Upper lobe of right lung (tissue), 1 donor: ENCODE results near the gene PADI6. TPM values are rescaled to one million over a fixed set of nuclear protein-coding genes. Genes with fewer than 3 reads are reported as not detected.

Source experiments
- ATAC-seq: fragments of 200-7000 bp; cut with Tn5 transposase; one replicate; pipeline ENCODE4 v1.9.1; 2020; ENCODE audit warnings: mild to moderate bottlenecking, moderate library complexity
- DNase-seq: peaks from one replicate; pipeline ENCODE4 v3.0.0-alpha.2; 2020
- H3K27ac ChIP-seq: fragments of 200-600 bp; one replicate; pipeline ENCODE4 v1.8.0; 2022
- H3K27me3 ChIP-seq: fragments of 200-600 bp; one replicate; pipeline ENCODE4 v1.8.0; 2022; ENCODE audit warnings: mild to moderate bottlenecking
- H3K36me3 ChIP-seq: fragments of 200-600 bp; one replicate; pipeline ENCODE4 v1.8.0; 2022
- H3K4me1 ChIP-seq: fragments of 200-600 bp; one replicate; pipeline ENCODE4 v1.8.0; 2022
- H3K4me3 ChIP-seq: fragments of 200-600 bp; one replicate; pipeline ENCODE4 v1.8.0; 2022; ENCODE audit warnings: mild to moderate bottlenecking
- H3K9me3 ChIP-seq: fragments of 200-600 bp; one replicate; pipeline ENCODE4 v1.8.0; 2022
- CTCF ChIP-seq: fragments of 200-600 bp; IDR thresholded peaks from one replicate; pipeline ENCODE4 v1.8.0; 2022; ENCODE audit warnings: antibody characterized with exemption
- intact Hi-C: fragments of 100-400 bp; cut with DNase I; formaldehyde crosslinking; loops from one replicate; pipeline ENCODE4 v1.11.0; 2022
- total RNA-seq: library from RNA; stranded (reverse); fragmentation: NEBNext Ultra II Directional; extraction: Animal tissue kit (Norgen Biotek cat#: 25700); gene quantifications from one replicate; pipeline ENCODE4 v1.2.1, GENCODE V29; 2021
- donor health status: DM: no; HTN: yes; CAD: no; lungs with severe emphysema.

Gene PADI6
- total RNA-seq, 1 donor from 2014 or later, result not detected

- no peaks in the 10 kb centered on the region for H3K9me3 ChIP-seq
- intact Hi-C loops, result no loop called here
Observed at GRCh38 chr1:17400725-17401341, 28.8 kb downstream of the PADI6 start.

GRCh38 chr1:17401841-17402240, 29.8 kb downstream of the PADI6 start:
- DNase-seq (no peak), ATAC-seq (no peak)
- Histone ChIP-seq H3K4me3 (no peak overlapping the region), H3K9me3 (no peaks in the 10 kb centered on the region), H3K27me3 (no peaks in the 10 kb centered on the region), H3K27ac (no peak overlapping the region), H3K36me3 (no peaks in the 10 kb centered on the region), H3K4me1 (no peaks in the 10 kb centered on the region)
- TF ChIP-seq CTCF, result no peak
- intact Hi-C loops, result no loop called here

More at GRCh38 chr1:17400725-17401341, 28.8 kb downstream of the PADI6 start:
- H3K36me3 ChIP-seq, result no peaks in the 10 kb centered on the region
- no peak overlapping the region for H3K27ac ChIP-seq
- no peak overlapping the region for H3K4me3 ChIP-seq
- ATAC-seq (no peak), DNase-seq (no peak)
- no peak for TF ChIP-seq CTCF
- H3K4me1 ChIP-seq, result no peaks in the 10 kb centered on the region
- no peaks in the 10 kb centered on the region for H3K27me3 ChIP-seq

DNA sequence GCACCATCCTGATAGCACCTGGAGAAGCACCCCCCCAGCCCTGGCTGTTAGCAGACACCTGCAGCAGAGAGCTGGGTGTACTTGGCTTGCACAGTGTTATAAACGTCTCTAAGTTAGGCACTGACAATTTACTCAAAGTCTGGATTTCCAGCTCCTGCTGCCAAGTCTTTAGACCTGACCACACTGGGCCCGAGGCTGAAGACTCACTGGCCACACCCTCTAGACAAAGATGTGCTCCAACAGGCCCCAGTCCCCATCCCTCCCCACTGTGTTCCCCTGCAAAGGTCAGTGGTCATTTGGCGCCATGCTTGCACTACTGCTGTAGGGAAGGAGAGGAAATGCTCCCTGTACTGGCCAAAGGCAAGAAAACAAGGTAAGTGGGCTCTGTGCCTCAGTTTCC, 31.1 kb downstream of the PADI6 start:
- no peak overlapping the region for H3K27ac ChIP-seq

DNA sequence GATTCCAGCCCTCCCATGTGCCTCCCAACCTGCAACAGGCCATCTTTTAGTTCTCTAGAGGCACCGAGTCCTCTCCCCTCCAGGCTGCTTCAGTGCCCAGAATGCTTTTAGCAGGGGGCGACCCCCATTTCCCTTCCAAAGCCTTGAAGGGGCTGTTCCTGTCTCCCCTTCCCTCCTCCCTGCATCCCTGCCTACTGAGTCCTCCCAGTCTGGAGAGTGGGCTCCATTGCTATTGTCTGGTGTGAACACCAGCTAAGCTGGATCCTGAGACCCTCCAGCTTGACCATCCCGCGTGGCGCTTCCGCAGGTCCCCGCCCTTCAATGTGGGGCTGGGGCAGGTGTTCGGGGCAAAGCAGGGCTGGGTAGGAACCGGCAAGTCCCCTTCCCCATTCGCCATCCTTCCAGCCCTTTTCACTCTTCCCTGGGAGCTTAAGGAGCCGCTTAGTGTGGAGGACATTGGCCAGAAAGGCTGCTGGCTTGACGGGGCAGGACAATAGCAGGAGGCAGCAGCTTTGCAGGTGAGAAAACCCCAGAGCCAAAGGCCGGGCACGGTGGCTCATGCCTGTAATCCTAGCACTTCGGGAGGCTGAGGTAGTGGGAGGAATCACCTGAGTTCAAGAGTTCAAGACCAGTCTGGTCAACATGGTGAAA, 32.2 kb downstream of the PADI6 start:
- Histone ChIP-seq H3K9me3 (no peaks in the 10 kb centered on the region), H3K27ac (no peak overlapping the region), H3K36me3 (peaks cover 15% of the 10 kb centered on the region), H3K4me1 (no peaks in the 10 kb centered on the region), H3K27me3 (no peaks in the 10 kb centered on the region), H3K4me3 (no peak overlapping the region)
- ATAC-seq, result no peak
- intact Hi-C loops, result no loop called here
- TF ChIP-seq CTCF, result no peak
- no peak for DNase-seq

More for the DNA sequence above, 31.1 kb downstream of the PADI6 start:
- no peak for TF ChIP-seq CTCF
- no peak overlapping the region for H3K4me3 ChIP-seq
- intact Hi-C loops, result no loop called here
- peaks cover 4% of the 10 kb centered on the region for H3K36me3 ChIP-seq
- DNase-seq (no peak), ATAC-seq (no peak)
- H3K9me3 ChIP-seq, result no peaks in the 10 kb centered on the region
- H3K27me3 ChIP-seq, result no peaks in the 10 kb centered on the region
- H3K4me1 ChIP-seq, result no peaks in the 10 kb centered on the region

DNA sequence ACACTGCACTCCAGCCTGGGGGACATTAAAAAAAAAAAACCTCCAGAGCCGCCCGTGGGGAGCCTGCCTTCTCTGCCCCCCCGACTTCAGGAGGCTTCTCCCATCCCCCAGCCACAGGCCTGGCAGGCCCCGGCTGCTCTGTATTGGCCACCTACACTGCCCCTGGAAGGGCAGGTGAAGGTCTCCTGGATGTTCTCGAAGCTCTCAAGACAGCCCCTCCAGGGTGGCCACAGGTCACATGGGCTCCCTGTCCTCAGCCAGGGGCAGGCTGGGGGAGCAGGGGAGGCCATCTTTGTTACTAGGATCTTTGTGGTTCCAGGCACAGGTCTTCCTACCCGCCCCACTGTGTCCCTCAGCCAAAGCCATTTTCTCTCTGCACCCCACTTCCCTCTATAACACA, 32.8 kb downstream of the PADI6 start:
- no peak for DNase-seq
- no peaks in the 10 kb centered on the region for H3K4me1 ChIP-seq
- no peaks in the 10 kb centered on the region for H3K9me3 ChIP-seq
- H3K27me3 ChIP-seq, result no peaks in the 10 kb centered on the region
- no peak for ATAC-seq
- H3K36me3 ChIP-seq, result peaks cover 22% of the 10 kb centered on the region
- TF ChIP-seq CTCF, result no peak
- H3K27ac ChIP-seq, result no peak overlapping the region
- H3K4me3 ChIP-seq, result no peak overlapping the region
- intact Hi-C loops, result no loop called here
